Left ventricle myocardium superior (tissue), 1 donor: ENCODE measurements around the gene PRAMEF17. TPM values are rescaled to one million over a fixed set of nuclear protein-coding genes. Genes with fewer than 3 reads are reported as not detected.
A peak's percentile ranks its signal among the peaks of the same experiment; 100 is the strongest.
"Not testable (repeated sequence)": the region's sequence is repeated elsewhere in the genome, so short reads cannot be mapped to it uniquely, and the experiment has no call there.

Experiments
- ATAC-seq: fragments of 200-7000 bp; cut with Tn5 transposase; one replicate; pipeline ENCODE4 v1.9.1; 2020; ENCODE audit warnings: mild to moderate bottlenecking, moderate library complexity
- DNase-seq: peaks from one replicate; pipeline ENCODE4 v3.0.0-alpha.2; 2020
- intact Hi-C: fragments of 100-400 bp; cut with micrococcal nuclease; formaldehyde crosslinking; loops from one replicate; pipeline ENCODE4 v1.11.0; 2022
- total RNA-seq: library from RNA; stranded (reverse); fragmentation: NEBNext Ultra II Directional; extraction: Animal tissue kit (Norgen Biotek cat#: 25700); gene quantifications from one replicate; pipeline ENCODE4 v1.2.1, GENCODE V29; 2021
- donor health status: DM: no; HTN: yes; CAD: no; lungs with severe emphysema.

Gene PRAMEF17
- total RNA-seq, 1 donor from 2014 or later, result not detected

DNA sequence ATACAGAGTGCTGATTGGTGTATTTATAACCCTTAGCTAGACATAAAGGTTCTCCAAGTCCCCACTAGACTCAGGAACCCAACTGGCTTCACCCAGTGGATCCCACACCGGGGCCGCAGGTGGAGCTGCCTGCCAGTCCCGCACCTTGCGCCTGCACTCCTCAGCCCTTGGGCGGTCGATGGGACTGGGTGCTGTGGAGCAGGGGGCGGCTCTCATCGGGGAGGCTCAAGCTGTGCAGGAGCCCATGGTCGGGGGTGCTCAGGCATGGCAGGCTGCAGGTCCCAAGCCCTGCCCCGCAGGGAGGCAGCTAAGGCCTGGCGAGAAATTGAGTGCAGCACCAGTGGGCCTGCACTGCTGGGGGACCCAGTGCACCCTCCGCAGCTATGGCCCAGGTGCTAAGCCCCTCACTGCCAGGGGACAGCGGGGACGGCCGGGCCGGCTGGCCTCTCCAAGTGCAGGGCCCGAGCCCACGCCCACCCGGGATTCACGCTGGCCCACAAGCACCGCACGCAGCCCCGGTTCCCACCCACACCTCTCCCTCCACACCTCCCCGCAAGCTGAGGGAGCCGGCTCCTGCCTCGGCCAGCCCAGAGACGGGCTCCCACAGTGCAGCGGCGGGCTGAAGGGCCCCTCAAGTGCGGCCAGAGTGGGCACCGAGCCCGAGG lies 44.4 kb downstream of the PRAMEF17 start:
- intact Hi-C loops, ATAC-seq, DNase-seq: not testable (repeated sequence)

DNA sequence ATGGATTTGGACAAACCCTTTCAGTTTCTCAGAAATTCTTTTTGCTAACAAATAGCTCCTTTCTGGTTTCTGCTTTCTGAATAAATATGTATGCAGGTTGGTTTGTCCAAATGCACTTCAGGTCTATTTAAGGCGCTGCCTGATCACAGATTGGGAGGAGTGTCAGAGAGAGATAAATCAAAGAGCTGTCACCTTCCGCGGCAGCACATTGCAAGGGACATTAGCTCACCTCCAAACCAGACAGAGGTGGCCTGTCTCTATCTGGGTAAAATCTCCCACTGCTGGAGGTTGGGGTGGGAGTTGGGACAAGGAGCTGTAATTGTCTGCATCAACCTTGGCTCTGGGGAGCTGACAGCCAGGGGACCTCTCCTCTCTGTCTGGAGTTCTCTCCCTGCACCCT lies 46.0 kb downstream of the PRAMEF17 start:
- intact Hi-C loops, result no loop called here
- ATAC-seq (peak; percentile 41), DNase-seq (no peak)

DNA sequence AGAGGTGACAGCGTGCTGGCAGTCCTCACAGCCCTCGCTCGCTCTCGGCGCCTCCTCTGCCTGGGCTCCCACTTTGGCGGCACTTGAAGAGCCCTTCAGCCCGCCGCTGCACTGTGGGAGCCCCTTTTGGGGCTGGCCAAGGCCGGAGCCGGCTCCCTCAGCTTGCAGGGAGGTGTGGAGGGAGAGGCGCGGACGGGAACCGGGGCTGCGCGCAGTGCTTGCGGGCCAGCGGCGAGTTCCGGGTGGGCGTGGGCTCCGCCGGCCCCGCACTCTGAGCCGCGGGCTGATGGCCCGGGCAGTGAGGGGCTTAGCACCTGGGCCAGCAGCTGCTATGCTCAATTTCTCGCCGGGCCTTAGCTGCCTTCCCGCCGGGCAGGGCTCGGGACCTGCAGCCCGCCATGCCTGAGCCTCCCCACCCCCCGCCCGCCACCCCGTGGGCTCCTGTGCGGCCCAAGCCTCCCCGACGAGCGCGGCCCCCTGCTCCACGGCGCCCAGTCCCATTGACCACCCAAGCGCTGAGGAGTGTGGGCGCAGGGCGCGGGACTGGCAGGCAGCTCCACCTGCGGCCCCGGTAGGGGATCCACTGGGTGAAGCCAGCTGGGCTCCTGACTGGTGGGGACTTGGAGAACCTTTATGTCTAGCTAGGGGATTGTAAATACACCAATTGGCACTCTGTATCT lies 49.8 kb downstream of the PRAMEF17 start:
- DNase-seq, ATAC-seq, intact Hi-C loops: not testable (repeated sequence)

Other genes with a start within 250 kb of the PRAMEF17 start
- gene PRAMEF26, start 233.6 kb upstream of the PRAMEF17 start, total RNA-seq, result not detected
- not detected for gene HNRNPCL4, start 224.0 kb upstream of the PRAMEF17 start, total RNA-seq
- gene PRAMEF9, start 217.8 kb upstream of the PRAMEF17 start, total RNA-seq, result not detected
- not detected for gene PRAMEF13, start 188.2 kb upstream of the PRAMEF17 start, total RNA-seq
- not detected for gene PRAMEF18, start 163.5 kb upstream of the PRAMEF17 start, total RNA-seq
- gene PRAMEF5, start 135.4 kb upstream of the PRAMEF17 start, total RNA-seq, result not detected
- gene PRAMEF8, start 104.5 kb upstream of the PRAMEF17 start, total RNA-seq, result not detected
- gene PRAMEF33, start 86.1 kb upstream of the PRAMEF17 start, total RNA-seq, result not detected
- not detected for gene PRAMEF15, start 74.1 kb upstream of the PRAMEF17 start, total RNA-seq
- not detected for gene PRAMEF14, start 42.5 kb upstream of the PRAMEF17 start, total RNA-seq
- not detected for gene PRAMEF19, start 17.7 kb upstream of the PRAMEF17 start, total RNA-seq
- not detected for gene PRAMEF20, start 20.8 kb downstream of the PRAMEF17 start, total RNA-seq
- 0.15 TPM for gene LRRC38, start 124.4 kb downstream of the PRAMEF17 start, total RNA-seq
- gene PDPN, start 194.2 kb downstream of the PRAMEF17 start, total RNA-seq, result 20.9 TPM